CD4-positive, alpha-beta T cell (primary cell): ENCODE results near the gene CTSV. TPM values are rescaled to one million over a fixed set of nuclear protein-coding genes. Genes with fewer than 3 reads are reported as not detected.
"Not testable (repeated sequence)": the region's sequence is repeated elsewhere in the genome, so short reads cannot be mapped to it uniquely, and the experiment has no call there.

Experiments used
- ATAC-seq: fragments of 200-7000 bp; cut with Tn5 transposase; one replicate; pipeline ENCODE4 v1.10.0; 2022; ENCODE audit warnings: mild to moderate bottlenecking; ENCODE audit not compliant: poor library complexity
- CTCF ChIA-PET: fragments of 350-600 bp; sonication (Branson Sonifier 250); formaldehyde crosslinking; loops from one replicate; lab custom pipeline; 2021; ENCODE audit warnings: antibody characterized with exemption, inconsistent platforms; lab: Charles Lee
- POLR2A ChIA-PET: fragments of 350-600 bp; sonication (Branson Sonifier 250); formaldehyde crosslinking; loops from one replicate; lab custom pipeline; 2021; ENCODE audit warnings: antibody characterized with exemption, inconsistent platforms; lab: Charles Lee
- DNase-seq, 14 experiments: peaks; one replicate each; pipeline ENCODE4 v3.0.0-alpha.2; 2013 to 2020; ENCODE audit warnings: mixed read lengths in 2 of 14
- H3K27ac ChIP-seq, 2 donors: one replicate each; pipeline versions ENCODE4 v1.5.1 to v1.7.0; 2013; ENCODE audit warnings: low read length in 2 of 2, low read depth in 1 of 2, mild to moderate bottlenecking in 1 of 2
- H3K27me3 ChIP-seq, 2 experiments: 1 replicate in 1 of 2; 2 replicates in 1 of 2; pipeline versions ENCODE4 v1.6.1 to v1.7.0; 2013; ENCODE audit warnings: low read length in 2 of 2, control low read depth in 1 of 2, mild to moderate bottlenecking in 1 of 2, moderate library complexity in 1 of 2; ENCODE audit not compliant: insufficient read depth in 2 of 2, control insufficient read depth in 1 of 2
- H3K36me3 ChIP-seq: one replicate; pipeline ENCODE4 v1.6.1; 2013; ENCODE audit warnings: low read length, control low read depth; ENCODE audit not compliant: insufficient read depth
- H3K4me1 ChIP-seq: one replicate; pipeline ENCODE4 v1.6.1; 2013; ENCODE audit warnings: low read length, control low read depth; ENCODE audit not compliant: insufficient read depth
- H3K4me3 ChIP-seq: one replicate; pipeline ENCODE4 v1.5.1; 2013; ENCODE audit warnings: mild to moderate bottlenecking, low read length, moderate library complexity
- H3K9me3 ChIP-seq, 2 experiments: 1 replicate in 1 of 2; 2 replicates in 1 of 2; pipeline versions ENCODE4 v1.6.1 to v1.7.0; 2013; ENCODE audit warnings: low read length in 2 of 2, mild to moderate bottlenecking in 2 of 2, control low read depth in 1 of 2, moderate library complexity in 1 of 2; ENCODE audit not compliant: control insufficient read depth in 1 of 2, insufficient read depth in 1 of 2
- H3K27ac Mint-ChIP-seq: one replicate; pipeline ENCODE4 v1.8.0; 2020; ENCODE audit warnings: mixed read lengths
- H3K27me3 Mint-ChIP-seq: one replicate; pipeline ENCODE4 v1.8.0; 2021; ENCODE audit warnings: mixed read lengths
- H3K36me3 Mint-ChIP-seq: one replicate; pipeline ENCODE4 v1.8.0; 2021; ENCODE audit warnings: low read depth, mixed read lengths
- H3K4me1 Mint-ChIP-seq: one replicate; pipeline ENCODE4 v1.8.0; 2021; ENCODE audit warnings: low read depth, mixed read lengths
- H3K4me3 Mint-ChIP-seq: one replicate; pipeline ENCODE4 v1.8.0; 2020; ENCODE audit warnings: mild to moderate bottlenecking, mixed read lengths
- H3K9me3 Mint-ChIP-seq: one replicate; pipeline ENCODE4 v1.8.0; 2020; ENCODE audit warnings: mixed read lengths
- intact Hi-C, 2 experiments: fragments of 100-400 bp; cut with DNase I in 1 of 2; cut with micrococcal nuclease in 1 of 2; formaldehyde crosslinking; loops; one replicate each; pipeline versions ENCODE4 v1.15.1 to v1.9.0; 2023 to 2025; cut with DNase I, micrococcal nuclease
- total RNA-seq, 174 experiments: library from RNA in 2 of 174; stranded (reverse) in 2 of 174; gene quantifications; one replicate each; pipeline ENCODE4 v1.2.3 and lab custom pipeline; 2021 to 2026
- TF ChIP-seq, protein P1 (sequence below): fragments of 200-600 bp; IDR thresholded peaks from one replicate; pipeline ENCODE4 v1.8.0; 2022; ENCODE audit warnings: antibody characterized with exemption, mild to moderate bottlenecking

The CTSV gene
- total RNA-seq, 2 experiments from 2014 or later, result 0.11 TPM; not detected in 1

DNA sequence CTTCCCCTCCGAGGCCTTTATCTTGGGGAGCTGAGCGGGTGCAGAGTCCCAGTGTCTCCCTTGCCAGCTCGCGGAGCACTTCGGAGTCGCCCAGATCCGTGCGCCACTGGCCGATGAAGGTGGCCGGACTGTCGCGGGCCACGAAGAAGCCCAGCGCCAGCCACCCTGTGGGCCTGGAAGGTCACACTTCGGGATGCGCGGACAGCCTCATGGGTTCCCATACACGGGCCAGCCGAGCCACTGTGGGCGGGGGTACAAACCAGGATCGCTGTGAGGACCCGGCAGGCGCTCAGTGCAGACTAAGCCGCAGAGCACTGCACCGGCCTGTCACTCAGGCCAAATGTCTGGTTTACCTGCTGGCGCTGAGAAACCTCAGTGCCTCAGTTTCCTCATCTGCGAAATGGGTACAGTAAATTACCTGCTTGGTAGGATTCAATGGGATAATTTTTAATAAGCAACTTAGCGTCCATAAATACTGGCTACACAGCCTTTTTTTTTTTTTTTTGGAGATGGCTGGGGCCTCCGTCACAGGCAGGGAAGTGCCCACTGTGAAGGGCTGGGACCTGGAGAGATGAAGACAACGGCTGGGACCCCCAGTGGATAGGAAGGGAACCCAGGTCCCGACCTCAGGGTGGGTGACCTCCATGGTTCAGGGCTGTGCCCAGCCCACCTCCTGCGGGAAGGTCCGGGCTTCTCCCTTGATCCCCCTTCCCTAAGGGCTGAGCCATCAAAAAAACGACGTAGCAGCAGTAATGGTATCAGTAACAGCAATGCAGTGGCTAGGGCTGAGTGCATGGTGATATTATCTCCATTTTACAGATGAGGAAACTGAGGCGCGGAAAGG, 38.7 kb upstream of the CTSV start:
- H3K27ac ChIP-seq, result no peak overlapping the region
- peaks cover 26 to 44% of the 10 kb centered on the region in 2 experiments for H3K27me3 ChIP-seq
- intact Hi-C loops, result no loop called here
- no peak for ATAC-seq
- H3K4me1 ChIP-seq, result no peaks in the 10 kb centered on the region
- ChIA-PET CTCF (no interaction called here), POLR2A (no interaction called here)
- no peak for DNase-seq
- Mint-ChIP-seq H3K27ac (no peak overlapping the region), H3K27me3 (peaks cover 71% of the 10 kb centered on the region), H3K9me3 (no peaks in the 10 kb centered on the region), H3K36me3 (no peaks in the 10 kb centered on the region), H3K4me3 (no peak overlapping the region), H3K4me1 (no peaks in the 10 kb centered on the region)
- H3K4me3 ChIP-seq, result no peak overlapping the region
- TF ChIP-seq, protein P1, sequence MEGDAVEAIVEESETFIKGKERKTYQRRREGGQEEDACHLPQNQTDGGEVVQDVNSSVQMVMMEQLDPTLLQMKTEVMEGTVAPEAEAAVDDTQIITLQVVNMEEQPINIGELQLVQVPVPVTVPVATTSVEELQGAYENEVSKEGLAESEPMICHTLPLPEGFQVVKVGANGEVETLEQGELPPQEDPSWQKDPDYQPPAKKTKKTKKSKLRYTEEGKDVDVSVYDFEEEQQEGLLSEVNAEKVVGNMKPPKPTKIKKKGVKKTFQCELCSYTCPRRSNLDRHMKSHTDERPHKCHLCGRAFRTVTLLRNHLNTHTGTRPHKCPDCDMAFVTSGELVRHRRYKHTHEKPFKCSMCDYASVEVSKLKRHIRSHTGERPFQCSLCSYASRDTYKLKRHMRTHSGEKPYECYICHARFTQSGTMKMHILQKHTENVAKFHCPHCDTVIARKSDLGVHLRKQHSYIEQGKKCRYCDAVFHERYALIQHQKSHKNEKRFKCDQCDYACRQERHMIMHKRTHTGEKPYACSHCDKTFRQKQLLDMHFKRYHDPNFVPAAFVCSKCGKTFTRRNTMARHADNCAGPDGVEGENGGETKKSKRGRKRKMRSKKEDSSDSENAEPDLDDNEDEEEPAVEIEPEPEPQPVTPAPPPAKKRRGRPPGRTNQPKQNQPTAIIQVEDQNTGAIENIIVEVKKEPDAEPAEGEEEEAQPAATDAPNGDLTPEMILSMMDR, result no peak
- H3K9me3 ChIP-seq, result peaks cover 0 to 24% of the 10 kb centered on the region in 2 experiments
- H3K36me3 ChIP-seq, result no peaks in the 10 kb centered on the region

DNA sequence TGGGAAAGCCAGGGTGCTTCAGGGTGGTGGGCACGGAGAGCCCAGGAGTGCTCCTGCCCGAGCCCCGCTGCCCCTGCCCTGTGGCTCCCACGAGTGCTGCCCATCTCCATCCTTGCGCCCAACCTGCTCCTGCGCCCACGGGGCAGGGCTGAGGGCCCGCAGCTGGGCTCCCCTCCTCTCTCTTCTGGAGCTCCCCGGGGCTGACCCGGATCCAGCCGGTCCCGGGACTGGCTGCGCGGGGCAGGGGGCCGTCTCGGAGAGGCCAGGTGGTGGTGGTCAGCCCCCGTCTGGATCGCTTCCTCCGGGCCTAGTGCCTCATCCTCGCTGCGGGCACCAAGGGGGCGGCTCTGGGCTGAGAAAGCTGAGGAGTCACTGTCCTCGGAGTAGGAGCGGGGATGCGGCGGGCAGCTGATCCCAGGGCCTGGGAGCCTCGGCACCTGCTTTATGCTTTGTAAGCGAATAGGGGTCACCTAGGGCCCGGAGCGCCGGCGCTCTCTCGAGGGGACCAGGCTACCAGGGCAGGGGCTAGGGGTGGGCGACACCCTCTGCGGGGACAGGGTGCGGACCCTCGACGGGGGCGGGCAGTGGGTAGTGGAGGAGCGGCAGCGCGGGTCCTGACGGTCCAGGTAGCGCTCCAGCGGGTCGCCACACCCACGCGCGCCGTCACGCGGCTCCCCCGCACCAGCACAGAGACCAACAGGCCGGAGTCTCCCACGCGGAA, 37.9 kb upstream of the CTSV start:
- CTCF ChIA-PET, H3K27ac ChIP-seq, ATAC-seq, intact Hi-C loops, DNase-seq, H3K4me1 Mint-ChIP-seq, H3K36me3 ChIP-seq, H3K4me3 Mint-ChIP-seq, POLR2A ChIA-PET, H3K4me1 ChIP-seq, H3K36me3 Mint-ChIP-seq, H3K4me3 ChIP-seq, H3K9me3 Mint-ChIP-seq, H3K27ac Mint-ChIP-seq: not testable (repeated sequence)
- peaks cover 0 to 24% of the 10 kb centered on the region in 2 experiments for H3K9me3 ChIP-seq
- peaks cover 32 to 51% of the 10 kb centered on the region in 2 experiments for H3K27me3 ChIP-seq
- peaks cover 69% of the 10 kb centered on the region for H3K27me3 Mint-ChIP-seq

GRCh38 chr9:97076238-97076637, 37.3 kb upstream of the CTSV start:
- Histone ChIP-seq H3K36me3 (no peaks in the 10 kb centered on the region), H3K4me1 (no peaks in the 10 kb centered on the region), H3K27ac (no peak overlapping the region), H3K4me3 (no peak overlapping the region), H3K27me3 (peaks cover 32 to 56% of the 10 kb centered on the region in 2 experiments), H3K9me3 (peaks cover 0 to 24% of the 10 kb centered on the region in 2 experiments)
- no peaks in the 10 kb centered on the region for H3K4me1 Mint-ChIP-seq
- intact Hi-C loops, result no loop called here
- no peak for DNase-seq
- H3K4me3 Mint-ChIP-seq, result no peak overlapping the region
- peaks cover 71% of the 10 kb centered on the region for H3K27me3 Mint-ChIP-seq
- TF ChIP-seq, protein P1, result no peak
- no peak for ATAC-seq
- POLR2A ChIA-PET, result no interaction called here
- no peaks in the 10 kb centered on the region for H3K36me3 Mint-ChIP-seq
- no peaks in the 10 kb centered on the region for H3K9me3 Mint-ChIP-seq
- CTCF ChIA-PET, result no interaction called here
- H3K27ac Mint-ChIP-seq, result no peak overlapping the region
